ENCODE data around the gene LLCFC1.

DNA sequence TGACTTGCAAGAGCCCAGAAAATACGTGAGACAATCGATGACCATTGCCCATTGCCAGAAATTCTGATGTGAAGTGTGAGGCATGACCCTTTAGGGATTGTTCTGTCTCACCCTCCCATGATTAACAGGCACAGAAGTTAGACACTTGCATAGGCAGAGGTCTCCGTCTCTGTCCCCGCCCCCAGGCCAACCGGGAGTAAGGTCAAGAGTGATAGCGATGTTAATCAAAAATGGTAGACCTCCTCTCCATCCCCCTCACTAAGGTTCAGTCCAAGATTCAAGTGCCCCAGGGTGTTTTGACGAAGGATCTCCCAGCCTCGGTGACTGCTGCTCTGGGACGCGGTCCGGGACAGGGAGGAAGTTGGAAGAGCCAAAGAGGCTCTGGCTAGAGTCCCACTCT is 31.0 kb upstream of the LLCFC1 start:
- no peak for TF ChIP-seq CTCF (IDR thresholded peaks at IDR 0.05; ENCODE audit: low read depth, low read length, missing input control)
- TF ChIP-seq, protein P1, sequence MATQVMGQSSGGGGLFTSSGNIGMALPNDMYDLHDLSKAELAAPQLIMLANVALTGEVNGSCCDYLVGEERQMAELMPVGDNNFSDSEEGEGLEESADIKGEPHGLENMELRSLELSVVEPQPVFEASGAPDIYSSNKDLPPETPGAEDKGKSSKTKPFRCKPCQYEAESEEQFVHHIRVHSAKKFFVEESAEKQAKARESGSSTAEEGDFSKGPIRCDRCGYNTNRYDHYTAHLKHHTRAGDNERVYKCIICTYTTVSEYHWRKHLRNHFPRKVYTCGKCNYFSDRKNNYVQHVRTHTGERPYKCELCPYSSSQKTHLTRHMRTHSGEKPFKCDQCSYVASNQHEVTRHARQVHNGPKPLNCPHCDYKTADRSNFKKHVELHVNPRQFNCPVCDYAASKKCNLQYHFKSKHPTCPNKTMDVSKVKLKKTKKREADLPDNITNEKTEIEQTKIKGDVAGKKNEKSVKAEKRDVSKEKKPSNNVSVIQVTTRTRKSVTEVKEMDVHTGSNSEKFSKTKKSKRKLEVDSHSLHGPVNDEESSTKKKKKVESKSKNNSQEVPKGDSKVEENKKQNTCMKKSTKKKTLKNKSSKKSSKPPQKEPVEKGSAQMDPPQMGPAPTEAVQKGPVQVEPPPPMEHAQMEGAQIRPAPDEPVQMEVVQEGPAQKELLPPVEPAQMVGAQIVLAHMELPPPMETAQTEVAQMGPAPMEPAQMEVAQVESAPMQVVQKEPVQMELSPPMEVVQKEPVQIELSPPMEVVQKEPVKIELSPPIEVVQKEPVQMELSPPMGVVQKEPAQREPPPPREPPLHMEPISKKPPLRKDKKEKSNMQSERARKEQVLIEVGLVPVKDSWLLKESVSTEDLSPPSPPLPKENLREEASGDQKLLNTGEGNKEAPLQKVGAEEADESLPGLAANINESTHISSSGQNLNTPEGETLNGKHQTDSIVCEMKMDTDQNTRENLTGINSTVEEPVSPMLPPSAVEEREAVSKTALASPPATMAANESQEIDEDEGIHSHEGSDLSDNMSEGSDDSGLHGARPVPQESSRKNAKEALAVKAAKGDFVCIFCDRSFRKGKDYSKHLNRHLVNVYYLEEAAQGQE (IDR thresholded peaks at IDR 0.05), result no peak
- no peak for TF ChIP-seq RAD21 (IDR thresholded peaks at IDR 0.05)
- TF ChIP-seq JUND (IDR thresholded peaks at IDR 0.05), result no peak
- TF ChIP-seq, protein P2, sequence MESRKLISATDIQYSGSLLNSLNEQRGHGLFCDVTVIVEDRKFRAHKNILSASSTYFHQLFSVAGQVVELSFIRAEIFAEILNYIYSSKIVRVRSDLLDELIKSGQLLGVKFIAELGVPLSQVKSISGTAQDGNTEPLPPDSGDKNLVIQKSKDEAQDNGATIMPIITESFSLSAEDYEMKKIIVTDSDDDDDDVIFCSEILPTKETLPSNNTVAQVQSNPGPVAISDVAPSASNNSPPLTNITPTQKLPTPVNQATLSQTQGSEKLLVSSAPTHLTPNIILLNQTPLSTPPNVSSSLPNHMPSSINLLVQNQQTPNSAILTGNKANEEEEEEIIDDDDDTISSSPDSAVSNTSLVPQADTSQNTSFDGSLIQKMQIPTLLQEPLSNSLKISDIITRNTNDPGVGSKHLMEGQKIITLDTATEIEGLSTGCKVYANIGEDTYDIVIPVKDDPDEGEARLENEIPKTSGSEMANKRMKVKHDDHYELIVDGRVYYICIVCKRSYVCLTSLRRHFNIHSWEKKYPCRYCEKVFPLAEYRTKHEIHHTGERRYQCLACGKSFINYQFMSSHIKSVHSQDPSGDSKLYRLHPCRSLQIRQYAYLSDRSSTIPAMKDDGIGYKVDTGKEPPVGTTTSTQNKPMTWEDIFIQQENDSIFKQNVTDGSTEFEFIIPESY (IDR thresholded peaks at IDR 0.05), result no peak
- no peak for TF ChIP-seq RXRA (IDR thresholded peaks at IDR 0.05)
- TF ChIP-seq, protein P3, sequence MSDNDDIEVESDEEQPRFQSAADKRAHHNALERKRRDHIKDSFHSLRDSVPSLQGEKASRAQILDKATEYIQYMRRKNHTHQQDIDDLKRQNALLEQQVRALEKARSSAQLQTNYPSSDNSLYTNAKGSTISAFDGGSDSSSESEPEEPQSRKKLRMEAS (IDR thresholded peaks at IDR 0.05), result no peak
- TF ChIP-seq TAF1 (conservative IDR thresholded peaks at IDR 0.05), result no peak
- TF ChIP-seq HNF4G (IDR thresholded peaks at IDR 0.05), result no peak
- TF ChIP-seq GABPA (IDR thresholded peaks at IDR 0.05 in 1 of 2, conservative IDR thresholded peaks at IDR 0.05 in 1 of 2), result no peak
- no peak for TF ChIP-seq ATF3 (IDR thresholded peaks at IDR 0.05)
